IPS-18a (cell line): ENCODE results near the gene HSH2D.
"Not testable (repeated sequence)": the region's sequence is repeated elsewhere in the genome, so short reads cannot be mapped to it uniquely, and the experiment has no call there.

Experiments
- H3K27ac ChIP-seq: one replicate; pipeline ENCODE4 v1.5.1; 2013; ENCODE audit warnings: low read length
- H3K27me3 ChIP-seq: one replicate; pipeline ENCODE4 v1.6.1; 2013; ENCODE audit warnings: mild to moderate bottlenecking, low read length; ENCODE audit not compliant: control insufficient read depth, insufficient read depth
- H3K36me3 ChIP-seq: one replicate; pipeline ENCODE4 v1.6.1; 2013; ENCODE audit warnings: low read depth, low read length; ENCODE audit not compliant: control insufficient read depth
- H3K4me1 ChIP-seq: one replicate; pipeline ENCODE4 v1.6.1; 2013; ENCODE audit warnings: low read depth, low read length; ENCODE audit not compliant: control insufficient read depth
- H3K4me3 ChIP-seq: one replicate; pipeline ENCODE4 v1.5.1; 2013; ENCODE audit warnings: low read length
- H3K9ac ChIP-seq: one replicate; pipeline ENCODE4 v1.6.1; 2013; ENCODE audit warnings: mild to moderate bottlenecking, low read length, moderate library complexity
- H3K9me3 ChIP-seq: one replicate; pipeline ENCODE4 v1.6.1; 2013; ENCODE audit warnings: low read depth, low read length; ENCODE audit not compliant: control insufficient read depth

HSH2D gene

DNA sequence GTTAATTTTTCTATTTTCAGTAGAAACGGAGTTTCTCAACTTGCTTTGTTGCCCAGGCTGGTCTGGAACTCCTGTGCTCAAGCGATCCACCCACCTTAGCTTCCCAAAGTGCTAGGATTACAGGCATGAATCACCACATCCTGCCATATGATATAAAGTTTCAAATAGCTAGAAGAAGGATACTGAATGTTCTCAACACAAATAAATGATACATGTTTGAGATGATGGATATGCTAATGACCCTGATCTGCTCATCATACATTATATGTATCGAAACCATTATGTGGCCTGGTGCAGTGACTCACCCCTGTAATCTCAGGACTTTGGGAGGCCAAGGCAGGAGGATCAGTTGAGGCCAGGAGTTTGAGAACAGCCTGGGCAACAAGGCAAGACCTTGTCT lies 18.4 kb downstream of the HSH2D start:
- Histone ChIP-seq H3K27me3 (no peaks in the 10 kb centered on the region), H3K4me1 (no peaks in the 10 kb centered on the region), H3K36me3 (no peaks in the 10 kb centered on the region), H3K4me3 (no peak overlapping the region), H3K27ac (no peak overlapping the region), H3K9me3 (no peaks in the 10 kb centered on the region), H3K9ac (no peak overlapping the region)

DNA sequence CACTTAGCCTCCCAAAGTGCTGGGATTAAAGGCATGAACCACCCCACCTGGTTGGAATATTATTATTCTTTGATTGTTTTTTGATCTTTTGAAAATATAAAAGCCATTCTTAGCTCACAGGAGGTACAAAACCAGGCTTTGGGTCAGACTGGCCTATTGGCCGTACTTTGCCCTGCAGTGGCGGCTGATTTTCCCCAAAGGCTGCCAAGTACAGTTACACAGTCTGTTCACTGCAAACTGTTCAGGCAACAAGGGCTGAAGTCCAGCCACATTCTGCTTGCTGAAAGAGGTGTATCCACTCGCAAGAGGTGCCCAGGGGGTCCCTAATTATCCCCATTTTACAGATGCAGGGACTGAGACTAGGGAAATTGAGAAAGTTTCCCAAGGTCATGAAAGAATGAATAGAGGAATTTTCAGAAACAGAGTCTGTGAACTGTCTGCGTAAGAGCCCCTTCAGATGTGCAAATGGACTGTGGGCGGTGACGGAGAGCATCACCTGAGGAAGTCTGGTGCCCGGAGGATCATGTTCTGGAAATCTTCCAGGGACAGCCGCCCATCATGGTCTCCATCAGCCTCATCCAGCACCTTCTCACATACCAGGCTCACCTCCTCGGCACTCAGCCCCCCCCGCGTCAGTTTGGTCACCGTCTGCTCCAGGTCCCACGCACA lies 20.9 kb downstream of the HSH2D start:
- Histone ChIP-seq H3K27me3 (no peaks in the 10 kb centered on the region), H3K4me3 (no peak overlapping the region), H3K4me1 (no peaks in the 10 kb centered on the region), H3K9ac (no peak overlapping the region), H3K36me3 (no peaks in the 10 kb centered on the region), H3K9me3 (no peaks in the 10 kb centered on the region), H3K27ac (no peak overlapping the region)

DNA sequence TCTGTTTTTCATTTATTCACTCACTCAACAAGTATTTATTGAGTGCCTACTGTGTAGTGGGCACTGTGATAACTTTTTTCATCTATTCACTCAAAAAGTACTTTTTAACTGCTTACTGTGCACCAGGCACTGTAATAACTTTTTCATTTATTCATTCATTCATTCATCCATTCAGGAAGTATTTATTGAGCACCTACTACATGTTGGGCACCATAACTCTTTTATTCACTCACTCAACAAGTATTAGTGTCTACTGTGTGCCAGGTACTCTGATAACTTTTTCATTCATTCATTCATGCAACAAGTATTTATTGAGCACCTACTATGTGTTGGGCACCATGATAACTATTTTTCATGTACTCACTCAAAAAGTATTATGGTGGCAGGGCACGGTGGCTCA lies 22.9 kb downstream of the HSH2D start:
- Histone ChIP-seq H3K27ac (no peak overlapping the region), H3K9me3 (no peaks in the 10 kb centered on the region), H3K4me1 (no peaks in the 10 kb centered on the region), H3K27me3 (no peaks in the 10 kb centered on the region), H3K4me3 (no peak overlapping the region), H3K9ac (no peak overlapping the region), H3K36me3 (no peaks in the 10 kb centered on the region)

DNA sequence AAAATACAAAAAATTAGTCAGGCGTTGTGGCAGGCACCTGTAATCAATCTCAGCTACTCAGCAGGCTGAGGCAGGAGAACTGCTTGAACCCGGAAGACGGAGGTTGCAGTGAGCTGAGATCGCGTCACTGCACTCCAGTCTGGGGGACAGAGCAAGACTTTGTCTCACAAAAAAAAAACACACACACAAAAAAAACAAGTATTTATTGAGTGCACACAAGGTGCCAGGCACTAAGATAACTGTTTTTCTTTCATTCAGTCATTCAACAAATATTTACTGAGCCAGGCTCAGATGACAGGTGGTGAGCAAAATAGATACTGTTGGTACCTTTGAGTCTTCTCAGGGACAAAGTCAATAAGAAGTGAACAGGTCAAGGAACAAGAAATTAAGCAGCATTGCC lies 23.6 kb downstream of the HSH2D start:
- H3K27me3 ChIP-seq: no peaks in the 10 kb centered on the region
- H3K9me3 ChIP-seq: no peaks in the 10 kb centered on the region
- H3K4me1 ChIP-seq: no peaks in the 10 kb centered on the region
- H3K27ac ChIP-seq: no peak overlapping the region
- H3K9ac ChIP-seq: no peak overlapping the region
- H3K36me3 ChIP-seq: no peaks in the 10 kb centered on the region
- H3K4me3 ChIP-seq: no peak overlapping the region

DNA sequence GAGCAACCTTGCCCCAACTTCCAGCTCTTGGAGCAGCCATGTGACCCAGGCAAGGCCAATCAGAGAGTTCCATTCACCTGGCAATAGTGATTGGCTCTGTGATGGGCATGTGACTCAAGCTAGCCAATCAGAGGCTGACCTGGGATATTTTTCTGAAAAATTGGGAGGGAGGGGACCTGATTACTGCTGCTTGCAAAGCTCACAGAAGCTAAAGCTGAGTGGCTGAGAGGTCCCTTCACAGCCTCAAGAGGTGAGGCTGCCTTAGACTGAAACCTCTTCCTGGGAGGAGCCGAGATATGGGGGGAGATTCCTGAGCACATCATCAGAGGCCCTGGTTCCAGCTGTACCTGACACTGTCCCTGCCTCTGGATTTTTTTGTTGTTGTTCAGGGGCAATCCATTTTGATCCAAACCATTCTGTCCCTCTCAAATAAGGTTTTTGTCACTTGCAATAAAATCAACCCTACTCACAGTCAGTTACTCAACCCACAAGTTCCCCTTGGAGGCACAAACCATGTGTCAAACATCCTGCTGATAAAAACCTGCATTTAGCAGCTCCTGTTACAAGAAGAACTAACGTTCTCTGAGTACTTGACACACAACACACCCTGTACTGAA lies 25.1 kb downstream of the HSH2D start:
- Histone ChIP-seq H3K9ac (no peak overlapping the region), H3K27me3 (no peaks in the 10 kb centered on the region), H3K9me3 (no peaks in the 10 kb centered on the region), H3K36me3 (no peaks in the 10 kb centered on the region), H3K4me1 (no peaks in the 10 kb centered on the region), H3K4me3 (no peak overlapping the region), H3K27ac (no peak overlapping the region)

DNA sequence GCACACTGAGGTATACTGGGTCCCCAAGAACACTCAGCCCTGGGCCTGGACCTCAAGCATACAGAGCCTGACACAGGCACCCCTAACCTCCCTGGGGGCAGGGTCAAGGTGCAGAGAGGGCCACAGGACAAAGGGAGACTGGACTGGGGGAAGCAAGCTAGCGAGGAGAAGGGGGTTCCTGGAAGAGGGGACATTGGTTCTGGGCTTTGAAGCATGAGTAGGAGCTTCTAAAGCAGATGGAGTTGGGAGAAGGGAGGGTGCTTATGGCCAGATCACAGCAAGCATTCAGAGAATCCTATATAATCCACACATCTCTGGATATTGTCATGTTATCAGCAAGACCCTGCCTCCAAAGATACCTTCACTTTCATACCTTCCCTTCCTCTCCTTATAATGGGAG lies 26.6 kb downstream of the HSH2D start:
- H3K27ac ChIP-seq: no peak overlapping the region
- H3K36me3 ChIP-seq: no peaks in the 10 kb centered on the region
- H3K9ac ChIP-seq: no peak overlapping the region
- no peaks in the 10 kb centered on the region for H3K27me3 ChIP-seq
- H3K4me1 ChIP-seq: no peaks in the 10 kb centered on the region
- no peak overlapping the region for H3K4me3 ChIP-seq
- H3K9me3 ChIP-seq: no peaks in the 10 kb centered on the region

DNA sequence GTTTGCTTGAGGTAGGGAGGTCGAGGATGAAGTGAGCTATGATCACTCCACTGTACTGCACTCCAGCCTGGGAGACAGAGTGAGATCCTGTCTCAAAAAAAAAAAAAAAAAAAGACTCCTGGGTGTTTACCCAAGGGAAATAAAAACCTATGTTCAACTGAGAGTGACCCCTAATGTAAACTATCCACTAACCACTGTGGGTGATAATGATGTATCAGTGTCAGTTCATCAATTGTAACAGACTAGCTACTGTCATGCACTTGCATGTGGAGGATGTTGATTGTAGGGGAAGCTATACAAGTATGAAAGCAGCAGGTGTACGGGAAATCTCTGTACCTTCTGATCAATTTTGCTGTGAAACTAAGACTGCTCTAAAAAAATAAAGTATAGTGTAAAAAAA lies 32.5 kb downstream of the HSH2D start:
- H3K27ac ChIP-seq: no peak overlapping the region
- no peak overlapping the region for H3K9ac ChIP-seq
- H3K4me1 ChIP-seq: no peaks in the 10 kb centered on the region
- no peaks in the 10 kb centered on the region for H3K27me3 ChIP-seq
- no peak overlapping the region for H3K4me3 ChIP-seq
- no peaks in the 10 kb centered on the region for H3K9me3 ChIP-seq
- H3K36me3 ChIP-seq: no peaks in the 10 kb centered on the region

DNA sequence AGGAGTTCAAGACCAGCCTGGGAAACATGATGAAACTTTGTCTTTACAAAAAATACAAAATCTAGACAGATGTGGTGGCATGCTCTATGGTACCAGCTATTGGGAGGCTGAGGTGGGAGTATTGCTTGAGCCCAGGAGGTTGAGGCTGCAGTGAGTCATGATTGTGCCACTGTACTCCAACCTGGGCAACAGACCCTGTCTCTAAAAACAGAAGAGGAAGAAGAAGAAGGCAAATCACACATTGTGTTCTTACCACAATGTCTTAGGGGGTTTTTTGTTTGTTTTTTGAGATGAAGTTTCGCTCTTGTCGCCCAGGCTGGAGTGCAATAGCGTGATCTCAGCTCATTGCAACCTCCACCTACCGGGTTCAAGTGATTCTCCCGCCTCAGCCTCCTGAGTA lies 35.4 kb downstream of the HSH2D start:
- not testable (repeated sequence) for H3K4me3 ChIP-seq, H3K9me3 ChIP-seq, H3K36me3 ChIP-seq, H3K27me3 ChIP-seq, H3K4me1 ChIP-seq, H3K27ac ChIP-seq, H3K9ac ChIP-seq

DNA sequence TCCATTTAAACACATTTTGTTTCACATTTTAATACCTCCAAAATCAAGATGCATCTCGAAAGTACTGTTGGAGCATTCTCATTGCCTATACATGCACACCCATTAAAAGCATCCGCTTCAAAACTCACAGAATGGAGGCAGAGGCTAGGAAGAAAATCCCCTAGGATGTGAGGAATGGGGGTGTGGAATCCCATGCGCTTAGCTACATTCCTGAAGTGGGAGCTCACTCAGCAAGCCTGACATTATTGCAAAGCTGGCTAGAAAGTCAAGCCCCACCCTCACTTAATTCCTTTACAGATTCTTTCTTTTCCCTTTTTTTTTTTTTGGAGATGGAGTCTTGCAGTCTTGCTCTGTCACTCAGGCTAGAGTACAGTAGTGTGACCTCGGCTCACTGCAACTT lies 37.1 kb downstream of the HSH2D start:
- Histone ChIP-seq H3K36me3 (no peaks in the 10 kb centered on the region), H3K9ac (no peak overlapping the region), H3K27me3 (no peaks in the 10 kb centered on the region), H3K9me3 (no peaks in the 10 kb centered on the region), H3K4me1 (no peaks in the 10 kb centered on the region), H3K4me3 (no peak overlapping the region), H3K27ac (no peak overlapping the region)

DNA sequence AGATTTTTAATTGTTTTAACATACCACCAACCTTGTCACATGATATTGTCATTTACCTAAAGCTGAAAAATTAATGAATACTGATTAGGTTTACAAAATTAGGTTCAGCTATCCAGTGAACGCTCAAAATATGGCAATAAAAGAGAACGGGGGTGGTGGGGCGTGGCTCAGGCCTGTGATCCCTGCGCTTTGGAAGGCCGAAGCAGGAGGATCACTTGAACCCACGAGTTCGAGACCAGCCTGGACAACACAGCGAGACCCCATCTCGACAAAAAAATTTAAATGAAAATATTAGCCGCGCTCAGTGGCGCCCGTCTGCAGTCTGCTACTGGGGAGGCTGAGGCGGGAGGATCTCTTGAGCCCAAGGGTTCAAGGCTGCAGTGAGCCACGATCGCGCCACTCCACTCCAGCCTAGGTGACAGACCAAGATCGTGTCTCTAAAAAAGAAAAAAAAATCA lies 41.2 kb downstream of the HSH2D start:
- Histone ChIP-seq H3K36me3 (peaks cover 12% of the 10 kb centered on the region), H3K27me3 (no peaks in the 10 kb centered on the region), H3K9ac (no peak overlapping the region), H3K27ac (no peak overlapping the region), H3K4me1 (no peaks in the 10 kb centered on the region), H3K4me3 (peak overlapping the region; percentile 89), H3K9me3 (no peaks in the 10 kb centered on the region)

DNA sequence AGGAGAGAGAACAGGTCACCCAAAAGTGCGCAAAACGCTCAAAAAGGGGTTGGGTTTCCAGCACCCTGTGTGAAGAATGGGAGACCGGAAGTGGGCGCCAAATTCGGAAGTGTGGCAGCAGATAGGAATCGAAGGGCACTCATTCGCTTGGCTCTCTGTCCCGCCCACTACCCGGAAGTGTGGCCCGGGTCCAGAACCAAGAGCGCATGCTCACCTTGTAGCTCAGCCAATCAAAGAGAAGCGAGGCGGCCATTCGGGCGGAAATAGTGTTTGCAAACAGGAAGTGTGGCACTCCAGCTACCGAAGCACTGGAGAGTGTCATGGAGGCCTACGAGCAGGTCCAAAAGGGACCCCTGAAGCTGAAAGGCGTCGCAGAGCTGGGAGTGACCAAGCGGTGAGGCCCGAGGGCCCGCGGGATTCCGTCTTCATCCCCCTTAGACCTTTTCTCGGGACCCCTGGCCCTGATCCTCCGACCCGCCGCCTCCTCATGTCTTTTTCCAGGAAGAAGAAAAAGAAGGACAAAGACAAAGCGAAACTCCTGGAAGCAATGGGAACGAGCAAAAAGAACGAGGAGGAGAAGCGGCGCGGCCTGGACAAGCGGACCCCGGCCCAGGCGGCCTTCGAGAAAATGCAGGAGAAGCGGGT lies 41.8 kb downstream of the HSH2D start, which contains the start of gene FAM32A:
Gene FAM32A (plus strand): TSS at position 288 of the 645 bp plus-strand sequence. CDS start 33 bp downstream, at position 321.
- Histone ChIP-seq H3K9me3 (no peaks in the 10 kb centered on the region), H3K4me3 (peak within 1 kb of the TSS; percentile 89), H3K4me1 (no peaks in the 10 kb centered on the region), H3K27ac (peak within 1 kb of the TSS; percentile 60), H3K27me3 (no peaks in the 10 kb centered on the region), H3K36me3 (peaks cover 15% of the 10 kb centered on the region), H3K9ac (peak within 1 kb of the TSS; percentile 93)

DNA sequence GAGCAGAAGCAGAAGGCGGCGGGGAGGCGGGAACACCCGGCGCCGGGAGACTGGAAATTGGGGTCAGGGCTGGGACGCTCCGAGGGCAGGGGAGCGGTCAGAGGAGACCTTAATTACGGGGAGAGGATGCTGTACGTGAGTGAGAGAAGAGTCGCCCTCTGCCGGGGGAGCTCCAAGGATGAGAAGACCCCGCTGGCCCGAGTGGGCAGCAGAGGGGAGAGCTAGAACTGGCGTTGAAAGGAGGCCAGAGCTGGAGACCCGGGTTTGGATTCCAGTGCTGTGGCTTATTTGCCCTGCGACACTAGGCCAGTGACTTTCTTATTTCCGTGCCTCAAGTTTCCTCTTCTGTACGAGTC lies 42.3 kb downstream of the HSH2D start:
- Histone ChIP-seq H3K4me1 (no peaks in the 10 kb centered on the region), H3K9me3 (no peaks in the 10 kb centered on the region), H3K36me3 (peaks cover 20% of the 10 kb centered on the region), H3K27ac (peak overlapping the region; percentile 60), H3K27me3 (no peaks in the 10 kb centered on the region), H3K4me3 (peak overlapping the region; percentile 89), H3K9ac (peak overlapping the region; percentile 93)
